Stomach smooth muscle (tissue), 2 donors: ENCODE data around the gene INPP4A.

Experiments used
- H3K27ac ChIP-seq: one replicate; pipeline ENCODE4 v1.7.0; 2013; ENCODE audit warnings: mild to moderate bottlenecking, low read length, inconsistent platforms
- H3K27me3 ChIP-seq, 2 donors: one replicate each; pipeline ENCODE4 v1.7.0; 2013; ENCODE audit warnings: low read length in 2 of 2; ENCODE audit not compliant: insufficient read depth in 2 of 2, control insufficient read depth in 1 of 2
- H3K36me3 ChIP-seq, 2 donors: one replicate each; pipeline ENCODE4 v1.7.0; 2013; ENCODE audit warnings: low read length in 2 of 2; ENCODE audit not compliant: control insufficient read depth in 2 of 2, insufficient read depth in 2 of 2
- H3K4me1 ChIP-seq: one replicate; pipeline ENCODE4 v1.7.0; 2013; ENCODE audit warnings: low read length; ENCODE audit not compliant: control insufficient read depth, insufficient read depth
- H3K4me3 ChIP-seq, 2 donors: one replicate each; pipeline ENCODE4 v1.7.0; 2013; ENCODE audit warnings: low read length in 2 of 2
- H3K9ac ChIP-seq, 2 donors: one replicate each; pipeline ENCODE4 v1.7.0; 2013; ENCODE audit warnings: low read length in 2 of 2, mild to moderate bottlenecking in 1 of 2
- H3K9me3 ChIP-seq, 2 donors: one replicate each; pipeline ENCODE4 v1.7.0; 2013; ENCODE audit warnings: low read length in 2 of 2; ENCODE audit not compliant: control insufficient read depth in 2 of 2
- donor health status: healthy.
- donor health status: Pancreatic carcinoma.

INPP4A gene

GRCh38 chr2:98517636-98518035 is 73.0 kb downstream of the INPP4A start:
- Histone ChIP-seq H3K27me3 (no peaks in the 10 kb centered on the region), H3K36me3 (peaks cover 4 to 9% of the 10 kb centered on the region in 2 donors), H3K27ac (no peak overlapping the region), H3K4me3 (no peak overlapping the region), H3K9me3 (no peaks in the 10 kb centered on the region), H3K9ac (no peak overlapping the region), H3K4me1 (peaks cover 26% of the 10 kb centered on the region)

DNA sequence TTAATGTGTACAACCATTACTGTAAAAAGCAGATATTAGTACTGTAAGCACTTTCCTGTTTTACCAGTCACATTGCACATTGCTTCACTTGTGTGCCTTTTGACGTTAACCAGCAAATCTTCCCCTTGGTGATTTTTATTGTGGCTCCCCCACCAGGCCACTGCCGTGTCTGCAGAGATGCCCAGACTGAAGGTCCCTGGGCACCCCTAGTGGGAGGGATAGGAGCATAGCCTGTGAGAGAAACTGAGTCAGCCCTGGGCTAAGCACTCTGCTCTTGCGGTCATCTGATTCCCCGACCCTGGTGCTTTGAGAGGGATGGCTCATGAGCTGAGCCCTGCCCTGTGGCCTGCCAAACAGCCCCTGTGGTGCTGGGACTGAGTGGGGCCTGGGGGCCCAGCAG is 73.4 kb downstream of the INPP4A start:
- Histone ChIP-seq H3K36me3 (peaks cover 4 to 9% of the 10 kb centered on the region in 2 donors), H3K4me3 (no peak overlapping the region), H3K9me3 (no peaks in the 10 kb centered on the region), H3K4me1 (peaks cover 26% of the 10 kb centered on the region), H3K27me3 (no peaks in the 10 kb centered on the region), H3K9ac (no peak overlapping the region), H3K27ac (no peak overlapping the region)

DNA sequence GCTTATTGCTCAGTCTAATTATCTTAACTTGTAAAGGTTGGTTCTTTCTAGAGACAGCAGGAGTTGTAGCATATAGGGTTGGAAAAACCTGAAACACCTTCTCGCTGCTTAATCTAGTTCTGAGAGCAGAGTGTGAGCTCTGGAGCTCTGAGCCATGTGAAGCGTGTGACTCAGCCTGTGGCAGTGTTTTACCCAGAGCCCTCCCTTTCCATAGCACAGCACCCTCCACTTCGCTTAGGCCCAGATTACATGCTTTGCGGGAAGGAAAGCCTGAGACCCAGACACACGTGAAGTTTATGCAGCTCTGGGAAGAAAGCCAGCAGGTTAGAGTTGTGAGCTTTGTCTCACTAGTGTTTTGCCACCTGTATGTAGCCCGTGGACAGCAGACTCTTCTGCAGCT is 74.5 kb downstream of the INPP4A start:
- H3K9me3 ChIP-seq = no peaks in the 10 kb centered on the region
- no peaks in the 10 kb centered on the region for H3K27me3 ChIP-seq
- no peak overlapping the region for H3K9ac ChIP-seq
- no peak overlapping the region for H3K4me3 ChIP-seq
- H3K36me3 ChIP-seq = peaks cover 4 to 9% of the 10 kb centered on the region in 2 donors
- H3K27ac ChIP-seq = no peak overlapping the region
- peaks cover 26% of the 10 kb centered on the region for H3K4me1 ChIP-seq

GRCh38 chr2:98519851-98520250 is 75.2 kb downstream of the INPP4A start:
- H3K27me3 ChIP-seq = no peaks in the 10 kb centered on the region
- H3K9me3 ChIP-seq = no peaks in the 10 kb centered on the region
- peaks cover 4 to 9% of the 10 kb centered on the region in 2 donors for H3K36me3 ChIP-seq
- H3K9ac ChIP-seq = no peak overlapping the region
- H3K4me1 ChIP-seq = peaks cover 24% of the 10 kb centered on the region
- no peak overlapping the region for H3K4me3 ChIP-seq
- H3K27ac ChIP-seq = no peak overlapping the region

DNA sequence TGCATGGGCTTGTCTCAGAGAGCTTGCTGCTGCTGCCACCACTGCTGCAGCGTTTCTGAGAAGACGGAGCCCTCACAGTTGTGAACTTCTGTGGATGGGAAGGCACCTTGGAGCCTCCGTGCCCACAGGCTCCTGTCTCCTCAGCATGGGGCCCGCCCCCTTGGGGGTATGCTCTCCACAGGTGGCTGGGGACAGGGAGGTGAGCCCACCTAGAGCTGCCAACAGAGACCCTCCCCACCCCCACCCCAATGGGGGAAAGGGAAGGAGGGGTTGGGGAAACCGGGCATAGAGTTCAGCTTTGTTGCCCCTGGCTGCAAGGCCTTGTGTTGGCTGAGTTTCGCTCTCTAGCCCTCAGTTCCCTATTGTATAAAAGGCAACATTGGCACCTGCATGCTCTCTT is 76.1 kb downstream of the INPP4A start:
- H3K4me1 ChIP-seq = peaks cover 16% of the 10 kb centered on the region
- no peaks in the 10 kb centered on the region for H3K9me3 ChIP-seq
- no peak overlapping the region for H3K4me3 ChIP-seq
- H3K9ac ChIP-seq = no peak overlapping the region
- H3K27ac ChIP-seq = no peak overlapping the region
- peaks cover 4 to 9% of the 10 kb centered on the region in 2 donors for H3K36me3 ChIP-seq
- H3K27me3 ChIP-seq = no peaks in the 10 kb centered on the region

DNA sequence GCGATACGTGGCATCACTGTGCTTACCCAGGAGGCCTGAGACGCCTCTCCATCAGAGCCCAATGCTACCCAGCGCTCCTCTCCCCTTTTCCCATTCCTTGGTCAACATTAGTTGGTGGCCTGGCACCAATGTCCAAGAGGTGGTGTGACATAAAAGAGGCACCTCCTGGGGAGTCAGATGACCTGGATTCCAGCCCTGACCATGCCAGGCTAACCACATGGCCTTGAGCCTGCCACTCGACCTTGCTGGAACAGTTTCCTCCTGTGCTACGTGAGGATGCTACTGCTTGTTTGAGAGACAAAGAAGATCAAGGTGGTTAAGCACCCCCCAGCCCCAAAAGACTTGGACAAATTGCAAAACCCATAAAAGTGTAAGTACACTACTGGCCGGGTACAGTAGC is 76.6 kb downstream of the INPP4A start:
- no peaks in the 10 kb centered on the region for H3K27me3 ChIP-seq
- no peak overlapping the region for H3K27ac ChIP-seq
- H3K9me3 ChIP-seq = no peaks in the 10 kb centered on the region
- no peak overlapping the region for H3K4me3 ChIP-seq
- H3K9ac ChIP-seq = no peak overlapping the region
- peaks cover 4 to 9% of the 10 kb centered on the region in 2 donors for H3K36me3 ChIP-seq
- H3K4me1 ChIP-seq = peaks cover 15% of the 10 kb centered on the region

GRCh38 chr2:98522854-98523253 is 78.2 kb downstream of the INPP4A start:
- Histone ChIP-seq H3K27me3 (no peaks in the 10 kb centered on the region), H3K27ac (no peak overlapping the region), H3K4me1 (peaks cover 13% of the 10 kb centered on the region), H3K9ac (no peak overlapping the region), H3K9me3 (no peaks in the 10 kb centered on the region), H3K4me3 (no peak overlapping the region), H3K36me3 (peaks cover 4 to 9% of the 10 kb centered on the region in 2 donors)

DNA sequence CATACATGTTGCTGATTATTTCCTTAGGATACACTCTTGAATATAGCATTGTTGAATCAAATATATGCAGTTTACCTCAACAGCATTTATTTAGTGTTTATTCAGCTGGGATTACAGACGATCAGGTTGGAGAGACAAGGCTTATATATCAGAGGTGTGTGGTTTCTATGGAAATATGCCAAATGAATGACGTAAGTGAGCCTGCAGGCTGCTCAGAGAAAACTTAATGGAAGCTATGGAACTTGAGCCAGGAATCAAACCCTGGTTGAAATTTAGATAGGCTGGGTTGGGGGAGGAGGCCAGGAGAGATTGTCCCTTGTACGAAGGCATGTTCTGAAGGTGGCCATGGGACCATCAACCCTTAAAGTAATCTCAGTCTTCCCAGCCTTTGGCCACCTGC is 79.5 kb downstream of the INPP4A start:
- H3K27ac ChIP-seq = no peak overlapping the region
- peaks cover 2% of the 10 kb centered on the region for H3K4me1 ChIP-seq
- no peak overlapping the region for H3K4me3 ChIP-seq
- no peak overlapping the region for H3K9ac ChIP-seq
- no peaks in the 10 kb centered on the region for H3K27me3 ChIP-seq
- no peaks in the 10 kb centered on the region for H3K9me3 ChIP-seq
- H3K36me3 ChIP-seq = peaks cover 4 to 9% of the 10 kb centered on the region in 2 donors

- Histone ChIP-seq H3K9ac (no peak overlapping the region), H3K4me3 (no peak overlapping the region), H3K9me3 (no peaks in the 10 kb centered on the region), H3K36me3 (no peaks in the 10 kb centered on the region), H3K4me1 (no peaks in the 10 kb centered on the region), H3K27me3 (no peaks in the 10 kb centered on the region), H3K27ac (no peak overlapping the region)
These were observed 83.7 kb downstream of the INPP4A start for GRCh38 chr2:98528349-98528748.

GRCh38 chr2:98530114-98530513 is 85.5 kb downstream of the INPP4A start:
- no peaks in the 10 kb centered on the region for H3K4me1 ChIP-seq
- no peak overlapping the region for H3K4me3 ChIP-seq

GRCh38 chr2:98532756-98533155 is 88.1 kb downstream of the INPP4A start:
- no peak overlapping the region for H3K4me3 ChIP-seq
- peaks cover 11 to 13% of the 10 kb centered on the region in 2 donors for H3K36me3 ChIP-seq
- H3K27ac ChIP-seq = no peak overlapping the region
- no peaks in the 10 kb centered on the region for H3K9me3 ChIP-seq
- no peak overlapping the region for H3K9ac ChIP-seq
- H3K27me3 ChIP-seq = no peaks in the 10 kb centered on the region
- H3K4me1 ChIP-seq = no peaks in the 10 kb centered on the region

More at GRCh38 chr2:98530114-98530513, 85.5 kb downstream of the INPP4A start:
- peaks cover 3 to 8% of the 10 kb centered on the region in 2 donors for H3K36me3 ChIP-seq
- H3K27me3 ChIP-seq = no peaks in the 10 kb centered on the region
- H3K9me3 ChIP-seq = no peaks in the 10 kb centered on the region
- H3K27ac ChIP-seq = no peak overlapping the region
- no peak overlapping the region for H3K9ac ChIP-seq
